ENCODE results near the gene CASP6.
"Not testable (repeated sequence)": the region's sequence is repeated elsewhere in the genome, so short reads cannot be mapped to it uniquely, and the experiment has no call there.

Gene CASP6

GRCh38 chr4:109719604-109720003, 16.4 kb upstream of the CASP6 start:
- DNase-seq = no peak

- DNase-seq = no peak
Observed at GRCh38 chr4:109718759-109719158, 15.5 kb upstream of the CASP6 start.

GRCh38 chr4:109713500-109713899, 10.3 kb upstream of the CASP6 start:
- no peak for DNase-seq

DNA sequence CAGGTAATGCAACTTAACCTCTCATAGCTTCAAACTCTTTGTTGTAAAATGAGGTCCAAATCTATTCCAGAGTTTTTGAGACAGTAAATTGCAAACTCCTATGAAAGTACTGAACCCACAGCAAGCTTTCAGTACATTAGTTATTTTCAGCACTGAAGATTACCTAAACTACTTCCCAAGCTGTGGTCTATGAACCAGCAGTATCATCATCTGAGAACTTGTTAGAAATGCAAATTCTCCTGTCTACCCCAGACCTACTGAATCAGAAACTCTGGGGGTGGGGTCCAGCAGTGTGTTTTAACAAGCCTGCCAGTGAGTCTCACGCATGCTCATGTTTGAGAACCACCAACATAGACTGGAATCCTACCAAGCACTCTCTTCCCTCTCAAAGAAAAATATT, 5.7 kb upstream of the CASP6 start:
- no peak for DNase-seq

DNA sequence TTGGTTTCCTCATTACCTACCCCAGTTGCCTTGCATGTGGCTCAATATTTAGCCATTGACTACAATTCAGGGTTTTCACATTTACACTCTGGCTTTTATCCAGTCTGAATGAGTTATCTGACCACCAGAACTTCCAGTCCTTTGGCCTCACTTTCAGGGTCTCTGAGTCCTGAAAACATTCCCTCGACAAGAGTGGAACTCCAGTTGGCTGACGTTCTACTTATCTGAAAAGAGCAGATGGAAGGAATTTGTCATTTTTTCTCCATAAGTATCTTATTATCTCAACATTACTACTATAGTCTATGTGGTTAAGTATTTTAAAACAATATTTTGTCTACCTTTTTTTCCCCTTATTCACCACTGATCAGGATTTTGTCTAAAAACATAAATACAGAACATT, 5.2 kb upstream of the CASP6 start:
- no peak for DNase-seq

DNA sequence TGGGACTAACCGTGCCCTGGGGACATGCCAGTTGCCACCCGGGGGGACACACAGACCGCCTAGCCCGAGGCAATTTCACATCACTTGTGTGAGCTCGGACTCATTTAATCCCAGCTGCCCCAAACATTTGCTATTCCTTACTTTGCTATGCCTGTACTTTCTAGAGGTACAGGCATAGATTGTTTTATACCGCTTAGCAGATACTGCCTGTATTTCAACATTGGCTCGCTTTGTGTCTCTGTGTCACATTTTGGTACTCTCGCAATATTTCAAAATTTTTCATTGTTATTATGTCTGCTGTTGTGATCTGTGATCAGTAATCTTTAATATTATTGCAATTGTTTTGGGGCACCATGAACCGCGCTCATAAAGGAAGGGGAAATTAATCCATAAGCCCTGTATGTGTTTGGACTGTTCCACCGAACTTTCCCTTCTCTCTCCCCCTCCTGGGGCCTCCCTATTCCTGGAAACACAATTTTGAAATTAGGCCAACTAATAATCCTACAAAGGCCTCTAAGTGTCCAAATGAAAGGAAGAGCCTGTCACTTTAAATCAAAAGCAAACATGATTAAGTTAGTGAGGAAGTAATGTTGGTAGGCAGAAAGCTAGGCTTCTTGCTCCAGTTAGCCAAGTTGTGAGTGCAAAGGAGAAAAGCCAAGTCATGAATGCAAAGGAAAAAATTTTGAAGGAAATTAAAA, 568 bp upstream of the CASP6 start:
- no peak for DNase-seq

GRCh38 chr4:109701566-109702410, 1.5 kb downstream of the CASP6 start:
- DNase-seq = no peak

GRCh38 chr4:109699553-109700225, 3.6 kb downstream of the CASP6 start:
- DNase-seq = no peak

GRCh38 chr4:109698656-109699055, 4.6 kb downstream of the CASP6 start:
- DNase-seq = no peak

- no peak for DNase-seq
Observed at GRCh38 chr4:109691411-109691920, 11.8 kb downstream of the CASP6 start.

- DNase-seq = no peak
Observed at GRCh38 chr4:109690690-109691410, 12.4 kb downstream of the CASP6 start.

DNA sequence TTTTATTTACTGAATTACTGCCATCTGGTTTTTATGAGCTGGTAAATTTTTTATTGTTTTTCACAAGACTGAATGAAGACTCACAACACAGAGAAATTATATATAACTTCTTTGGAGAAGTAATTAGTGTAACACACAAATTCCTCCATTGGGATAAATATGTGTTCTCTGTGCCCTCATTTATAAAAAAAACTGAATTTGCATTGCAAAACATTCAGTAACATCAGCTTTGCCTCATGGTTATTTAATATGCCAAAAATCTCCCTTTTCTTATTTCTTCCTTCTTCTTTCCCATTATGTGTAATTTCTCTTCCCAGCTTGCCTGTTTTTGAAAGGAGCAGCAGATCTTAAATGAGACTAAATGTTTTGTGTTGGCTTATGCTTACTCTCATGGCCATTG, 18.5 kb downstream of the CASP6 start:
- DNase-seq = no peak

DNA sequence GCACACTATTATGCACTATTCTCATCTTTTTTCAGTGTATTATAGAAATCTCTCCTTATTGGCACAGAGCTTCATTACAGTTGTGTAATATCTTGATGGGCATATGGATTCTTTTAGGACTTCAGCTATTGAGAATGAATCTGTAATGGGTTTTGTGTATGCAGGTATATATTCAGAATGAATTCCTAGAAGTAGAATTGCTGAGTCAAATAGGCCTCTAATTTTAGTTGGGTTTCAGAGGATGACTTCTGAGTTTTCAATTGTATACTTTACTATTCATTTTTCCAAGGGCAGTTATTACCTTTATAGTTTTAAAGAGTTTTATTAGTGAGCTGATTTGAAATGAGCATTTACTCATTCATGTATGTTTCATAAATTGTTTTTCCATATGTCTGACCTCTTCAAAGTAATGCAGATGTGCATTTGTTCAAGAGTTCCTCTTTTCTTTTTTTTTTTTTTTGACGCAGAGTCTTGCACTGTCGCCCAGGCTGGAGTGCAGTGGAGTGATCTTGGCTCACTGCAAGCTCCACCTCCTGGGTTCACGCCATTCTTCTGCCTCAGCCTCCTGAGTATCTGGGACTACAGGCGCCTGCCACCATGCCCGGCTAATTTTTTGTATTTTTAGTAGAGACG, 19.5 kb downstream of the CASP6 start:
- no peak for DNase-seq

DNA sequence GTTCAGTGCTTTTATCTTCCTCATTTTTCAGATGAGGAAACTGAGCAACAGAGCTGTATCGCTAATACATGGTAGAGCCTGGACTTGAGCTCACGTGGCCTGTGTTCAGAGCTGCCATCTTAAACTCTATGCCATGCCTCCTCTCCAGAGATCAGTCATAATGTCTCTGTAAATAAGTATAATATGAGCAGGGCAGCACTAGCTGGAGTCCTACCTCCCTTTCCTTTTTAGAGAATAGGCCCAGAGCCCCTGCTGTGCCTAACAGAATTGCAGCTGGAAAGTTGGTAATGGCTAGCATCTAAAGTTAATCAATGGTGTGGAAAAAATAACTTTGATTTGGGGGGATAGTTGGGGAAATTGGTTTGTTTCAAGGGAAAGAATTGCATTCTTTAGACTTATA, 20.4 kb downstream of the CASP6 start:
- DNase-seq = no peak

- not testable (repeated sequence) for DNase-seq
Observed at GRCh38 chr4:109678925-109679324, 24.3 kb downstream of the CASP6 start.

DNA sequence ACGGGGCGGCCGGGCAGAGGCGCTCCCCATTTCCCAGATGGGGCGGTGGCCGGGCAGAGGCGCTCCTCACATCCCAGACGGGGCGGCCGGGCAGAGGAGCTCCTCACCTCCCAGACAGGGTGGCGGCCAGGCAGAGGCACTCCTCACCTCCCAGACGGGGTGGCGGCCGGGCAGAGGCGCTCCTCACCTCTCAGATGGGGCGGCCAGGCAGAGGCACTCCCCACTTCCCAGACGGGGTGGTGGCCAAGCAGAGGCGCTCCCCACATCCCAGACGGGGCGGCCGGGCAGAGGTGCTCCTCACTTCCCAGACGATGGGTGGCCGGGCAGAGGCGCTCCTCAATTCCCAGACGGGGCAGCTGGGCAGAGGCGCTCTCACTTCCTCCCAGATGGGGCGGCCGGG, 24.8 kb downstream of the CASP6 start:
- DNase-seq = not testable (repeated sequence)

- no peak for DNase-seq
Observed at GRCh38 chr4:109676886-109677285, 26.4 kb downstream of the CASP6 start.

DNA sequence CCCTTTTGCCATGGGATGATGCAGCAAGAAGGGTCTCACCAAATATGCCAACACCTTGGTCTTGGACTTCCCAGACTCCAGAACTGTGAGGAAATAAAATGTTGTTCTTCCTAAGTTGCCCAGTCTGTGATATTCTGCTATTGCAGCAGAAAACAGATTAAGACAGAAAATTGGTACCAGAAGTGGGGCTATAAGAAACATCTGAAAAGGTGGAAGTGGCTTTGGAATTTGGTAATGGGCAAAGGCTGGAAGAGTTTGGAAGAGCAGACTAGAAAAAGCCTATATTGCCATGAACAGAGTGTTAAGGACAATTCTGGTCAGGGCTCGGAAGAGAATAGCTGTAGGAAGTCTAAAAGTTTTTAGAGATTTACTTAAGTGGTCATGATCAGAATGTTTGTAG, 27.4 kb downstream of the CASP6 start:
- no peak for DNase-seq

- no peak for DNase-seq
Observed at GRCh38 chr4:109675181-109675580, 28.1 kb downstream of the CASP6 start.

GRCh38 chr4:109673303-109673702, 29.9 kb downstream of the CASP6 start:
- no peak for DNase-seq

DNA sequence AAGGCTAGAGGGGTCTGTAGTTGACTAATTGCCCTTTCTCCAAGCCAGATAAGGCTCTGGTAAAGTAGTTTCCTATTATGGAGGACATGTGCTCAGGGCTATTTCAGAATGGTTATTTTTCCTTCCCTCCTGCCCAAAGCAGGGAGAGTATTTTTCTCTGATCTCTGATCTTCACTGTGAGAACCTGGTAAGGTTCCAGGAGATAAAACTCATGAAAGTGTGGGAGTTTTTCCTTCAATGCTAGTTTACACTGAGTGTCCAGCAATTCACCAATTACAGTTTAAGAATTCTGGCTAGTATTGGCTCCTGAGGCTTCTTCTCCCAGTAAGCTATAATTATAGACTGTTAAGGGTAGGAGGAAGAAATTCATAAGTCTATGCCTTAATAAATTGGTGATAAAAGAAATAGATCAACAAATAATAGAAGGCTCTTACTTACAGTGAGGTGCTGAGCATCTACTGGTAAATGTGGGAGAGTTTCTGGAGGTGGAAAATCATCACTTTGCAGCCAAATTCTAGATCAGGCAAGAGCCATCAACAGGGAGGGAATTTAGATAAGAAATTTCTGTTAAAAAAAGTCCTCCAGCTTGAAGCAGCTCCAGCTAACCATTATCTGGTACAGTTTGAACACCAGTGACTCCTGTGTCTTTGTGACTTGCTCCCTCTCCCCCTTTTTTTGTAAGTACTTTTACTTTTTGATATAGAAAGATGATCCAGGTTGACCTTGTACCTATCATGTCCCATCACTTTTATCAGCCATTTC, 30.9 kb downstream of the CASP6 start:
- DNase-seq = no peak

DNA sequence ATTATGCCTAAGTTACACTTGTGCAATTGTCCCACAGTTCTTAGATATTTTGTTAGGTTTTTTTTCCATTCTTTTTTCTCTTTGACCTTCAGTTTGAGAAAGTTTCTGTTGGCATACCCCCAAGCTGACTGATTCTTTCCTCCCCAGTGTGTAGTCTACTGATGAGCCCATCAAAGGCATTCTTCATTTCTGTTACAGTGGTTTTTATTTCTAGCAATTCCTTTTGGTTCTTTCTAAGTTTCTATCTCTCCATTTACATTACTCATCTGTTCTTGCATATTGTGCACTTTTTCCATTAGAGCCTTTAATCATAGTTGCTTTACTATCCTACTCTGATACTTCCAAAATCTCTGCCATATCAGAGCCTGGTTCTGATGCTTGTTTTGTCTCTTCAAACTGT, 31.9 kb downstream of the CASP6 start:
- DNase-seq = no peak

Measured in activated gamma-delta T cell (primary cell).